ENCODE measurements around the gene ATAD3C.
"Not testable (repeated sequence)": the region's sequence is repeated elsewhere in the genome, so short reads cannot be mapped to it uniquely, and the experiment has no call there.

- TF ChIP-seq CTCF (IDR thresholded peaks at IDR 0.05 in 2 of 3, conservative IDR thresholded peaks at IDR 0.05 in 1 of 3; ENCODE audit: control insufficient read depth in 2 of 3, extremely low read depth in 1 of 3, insufficient read depth in 1 of 3, low read depth in 3 of 3, low read length in 3 of 3); RAD51 (IDR thresholded peaks at IDR 0.05); SMAD1 (IDR thresholded peaks at IDR 0.05; ENCODE audit: low read depth, partially characterized antibody); CHD2 (IDR thresholded peaks at IDR 0.05; ENCODE audit: borderline replicate concordance, low read depth, low read length); SREBF2 (IDR thresholded peaks at IDR 0.05; ENCODE audit: low read length); TAF1 (IDR thresholded peaks at IDR 0.05; ENCODE audit: borderline replicate concordance, low read depth, low read length); RB1 (IDR thresholded peaks at IDR 0.05; ENCODE audit: borderline replicate concordance); RFX5 (IDR thresholded peaks at IDR 0.05; ENCODE audit: low read depth, low read length); ZBTB33 (IDR thresholded peaks at IDR 0.05); ESRRA (IDR thresholded peaks at IDR 0.05; ENCODE audit: low read length): not testable (repeated sequence)
Observed at GRCh38 chr1:1456683-1457255, 7.3 kb downstream of the ATAD3C start.

Measured in GM12878 (cell line).